ENCODE results near the gene AQP12B.

- TF ChIP-seq POLR2A (IDR thresholded peaks at IDR 0.05), result no peak
- TF ChIP-seq, protein P1, sequence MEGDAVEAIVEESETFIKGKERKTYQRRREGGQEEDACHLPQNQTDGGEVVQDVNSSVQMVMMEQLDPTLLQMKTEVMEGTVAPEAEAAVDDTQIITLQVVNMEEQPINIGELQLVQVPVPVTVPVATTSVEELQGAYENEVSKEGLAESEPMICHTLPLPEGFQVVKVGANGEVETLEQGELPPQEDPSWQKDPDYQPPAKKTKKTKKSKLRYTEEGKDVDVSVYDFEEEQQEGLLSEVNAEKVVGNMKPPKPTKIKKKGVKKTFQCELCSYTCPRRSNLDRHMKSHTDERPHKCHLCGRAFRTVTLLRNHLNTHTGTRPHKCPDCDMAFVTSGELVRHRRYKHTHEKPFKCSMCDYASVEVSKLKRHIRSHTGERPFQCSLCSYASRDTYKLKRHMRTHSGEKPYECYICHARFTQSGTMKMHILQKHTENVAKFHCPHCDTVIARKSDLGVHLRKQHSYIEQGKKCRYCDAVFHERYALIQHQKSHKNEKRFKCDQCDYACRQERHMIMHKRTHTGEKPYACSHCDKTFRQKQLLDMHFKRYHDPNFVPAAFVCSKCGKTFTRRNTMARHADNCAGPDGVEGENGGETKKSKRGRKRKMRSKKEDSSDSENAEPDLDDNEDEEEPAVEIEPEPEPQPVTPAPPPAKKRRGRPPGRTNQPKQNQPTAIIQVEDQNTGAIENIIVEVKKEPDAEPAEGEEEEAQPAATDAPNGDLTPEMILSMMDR (IDR thresholded peaks at IDR 0.05), result no peak
Measured at GRCh38 chr2:240732184-240732583, 49.5 kb upstream of the AQP12B start.

Data from testis (tissue), 2 donors.